Left ventricle myocardium inferior (tissue), 1 donor: ENCODE results near the gene NDUFB10. TPM values are rescaled to one million over a fixed set of nuclear protein-coding genes. Genes with fewer than 3 reads are reported as not detected.

Experiments
- DNase-seq: peaks from one replicate; pipeline ENCODE4 v3.0.0-alpha.2; 2020
- H3K27ac ChIP-seq: fragments of 200-600 bp; replicated peaks from 2 replicates; pipeline ENCODE4 v1.8.0; 2021
- H3K27me3 ChIP-seq: fragments of 200-600 bp; 2 replicates; pipeline ENCODE4 v1.8.0; 2021; ENCODE audit warnings: low read depth
- H3K36me3 ChIP-seq: fragments of 200-600 bp; 2 replicates; pipeline ENCODE4 v1.8.0; 2021
- H3K4me1 ChIP-seq: fragments of 200-600 bp; 2 replicates; pipeline ENCODE4 v1.8.0; 2021
- H3K4me3 ChIP-seq: fragments of 200-600 bp; 2 replicates; pipeline ENCODE4 v1.8.0; 2021; ENCODE audit warnings: mild to moderate bottlenecking, moderate library complexity
- H3K9me3 ChIP-seq: fragments of 200-600 bp; replicated peaks from 2 replicates; pipeline ENCODE4 v1.8.0; 2021
- CTCF ChIP-seq: fragments of 200-600 bp; IDR thresholded peaks from 2 replicates; pipeline ENCODE4 v1.8.0; 2021; ENCODE audit warnings: antibody characterized with exemption, mild to moderate bottlenecking, borderline replicate concordance
- intact Hi-C: fragments of 100-400 bp; cut with micrococcal nuclease; formaldehyde crosslinking; loops from one replicate; pipeline ENCODE4 v1.11.0; 2022
- total RNA-seq: library from RNA; stranded (reverse); fragmentation: NEBNext Ultra II Directional; extraction: Animal tissue kit (Norgen Biotek cat#: 25700); gene quantifications from one replicate; pipeline ENCODE4 v1.2.1, GENCODE V29; 2021
- donor health status: DM: no; HTN: yes; CAD: no; lungs with severe emphysema.

NDUFB10 gene
- total RNA-seq, 1 donor from 2014 or later: 601 TPM

GRCh38 chr16:1914084-1914608 lies 45.2 kb upstream of the NDUFB10 start:
- no peak for DNase-seq

DNA sequence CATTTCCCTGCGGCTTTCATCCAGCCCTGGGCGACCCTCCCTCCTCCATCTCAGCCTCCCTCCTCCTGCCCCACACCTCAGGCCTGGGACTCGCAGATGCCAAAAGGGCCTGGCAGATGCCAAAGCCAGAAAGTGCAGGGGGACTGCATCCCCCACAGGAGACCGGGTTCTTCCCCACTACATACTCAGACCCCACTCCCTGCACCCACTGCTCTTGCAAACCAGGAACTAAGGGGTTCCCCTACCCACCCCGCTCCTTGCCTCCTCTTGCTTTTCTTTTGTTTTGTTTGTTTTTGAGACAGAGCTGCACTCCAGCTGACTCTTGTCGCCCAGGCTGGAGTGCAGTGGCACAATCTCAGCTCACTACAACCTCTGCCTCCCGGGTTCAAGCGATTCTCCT lies 44.4 kb upstream of the NDUFB10 start:
- no peak overlapping the region for H3K4me3 ChIP-seq
- peaks cover 90% of the 10 kb centered on the region for H3K27me3 ChIP-seq
- no peak overlapping the region for H3K27ac ChIP-seq
- no peaks in the 10 kb centered on the region for H3K9me3 ChIP-seq
- intact Hi-C loops: no loop called here
- TF ChIP-seq CTCF: no peak
- H3K36me3 ChIP-seq: no peaks in the 10 kb centered on the region
- peaks cover 8% of the 10 kb centered on the region for H3K4me1 ChIP-seq
- DNase-seq: no peak

More at GRCh38 chr16:1914084-1914608, 45.2 kb upstream of the NDUFB10 start:
- H3K27me3 ChIP-seq: peaks cover 90% of the 10 kb centered on the region
- H3K9me3 ChIP-seq: no peaks in the 10 kb centered on the region
- no peak overlapping the region for H3K27ac ChIP-seq
- no peak overlapping the region for H3K4me3 ChIP-seq
- H3K4me1 ChIP-seq: peaks cover 8% of the 10 kb centered on the region
- no peak for TF ChIP-seq CTCF
- intact Hi-C loops: no loop called here
- no peaks in the 10 kb centered on the region for H3K36me3 ChIP-seq

GRCh38 chr16:1915732-1916639 lies 43.4 kb upstream of the NDUFB10 start:
- no peak for TF ChIP-seq CTCF
- no peak for DNase-seq
- Histone ChIP-seq H3K4me3 (no peak overlapping the region), H3K36me3 (no peaks in the 10 kb centered on the region), H3K27me3 (peaks cover 92% of the 10 kb centered on the region), H3K9me3 (no peaks in the 10 kb centered on the region), H3K27ac (no peak overlapping the region), H3K4me1 (peaks cover 8% of the 10 kb centered on the region)
- intact Hi-C loops: no loop called here

DNA sequence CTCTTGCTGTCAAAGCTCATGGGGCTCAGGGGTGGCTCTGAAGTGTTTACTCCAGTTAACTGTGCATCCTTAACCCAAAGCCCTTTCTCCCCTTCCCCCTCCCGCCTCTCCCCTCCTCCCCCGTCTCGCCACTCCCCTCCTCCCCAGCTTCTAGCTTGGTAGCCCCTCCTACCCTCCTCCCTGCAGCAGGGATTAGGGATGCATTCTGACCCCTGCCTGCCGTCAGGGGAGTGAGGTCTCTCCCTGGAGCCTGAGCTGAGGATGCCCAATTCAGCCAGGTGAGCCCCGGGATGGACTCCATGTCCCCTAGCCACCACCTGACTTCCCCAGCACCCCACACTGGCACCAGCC lies 42.7 kb upstream of the NDUFB10 start:
- no peaks in the 10 kb centered on the region for H3K36me3 ChIP-seq
- intact Hi-C loops: no loop called here
- TF ChIP-seq CTCF: no peak
- peaks cover 8% of the 10 kb centered on the region for H3K4me1 ChIP-seq
- H3K4me3 ChIP-seq: no peak overlapping the region
- H3K9me3 ChIP-seq: no peaks in the 10 kb centered on the region
- no peak overlapping the region for H3K27ac ChIP-seq
- peaks cover 95% of the 10 kb centered on the region for H3K27me3 ChIP-seq
- no peak for DNase-seq

- H3K27ac ChIP-seq: no peak overlapping the region
- peaks cover 96% of the 10 kb centered on the region for H3K27me3 ChIP-seq
- H3K4me3 ChIP-seq: no peak overlapping the region
- no peaks in the 10 kb centered on the region for H3K36me3 ChIP-seq
- no peak for TF ChIP-seq CTCF
- H3K4me1 ChIP-seq: peaks cover 8% of the 10 kb centered on the region
- no peaks in the 10 kb centered on the region for H3K9me3 ChIP-seq
- no peak for DNase-seq
- intact Hi-C loops: no loop called here
Observed at GRCh38 chr16:1917056-1917664, 42.2 kb upstream of the NDUFB10 start.
